HCT116 (cell line): ENCODE measurements around the gene SOBP. TPM values are rescaled to one million over a fixed set of nuclear protein-coding genes. Genes with fewer than 3 reads are reported as not detected.

Experiments used
- ATAC-seq: fragments of 200-7000 bp; cut with Tn5 transposase; 2 replicates; pipeline ENCODE4 v1.9.1; 2020; ENCODE audit warnings: mild to moderate bottlenecking, moderate library complexity
- BruUV-seq: library from RNA; stranded (reverse); fragments of 400-500 nt; replicated peaks from 2 replicates; lab custom pipeline; 2021; lab: Mats Ljungman, UMichigan
- CTCF ChIA-PET: fragments of 300-600 bp; sonication (Branson Sonifier 250); formaldehyde crosslinking; loops from one replicate; lab custom pipeline; 2021; ENCODE audit warnings: antibody characterized with exemption; lab: Charles Lee
- POLR2A ChIA-PET: fragments of 300-600, 350-600 bp; sonication (Branson Sonifier 250); formaldehyde crosslinking; loops from one replicate; lab custom pipeline; 2021; ENCODE audit warnings: antibody characterized with exemption; lab: Charles Lee
- RAD21 ChIA-PET, 2 experiments: fragments of 300-600 bp; sonication (Branson Sonifier 250); formaldehyde crosslinking; loops; one replicate each; lab custom pipeline; 2023; ENCODE audit warnings: low total read pairs in 2 of 2; ENCODE audit not compliant: uncharacterized antibody in 2 of 2, unreplicated experiment in 2 of 2, low non-redundant PET in 1 of 2; lab: Charles Lee
- DNase-seq: peaks from one replicate; pipeline ENCODE4 v3.0.0-alpha.2; 2010; ENCODE audit warnings: low read depth, low spot score
- H2AFZ ChIP-seq: fragments of 200-600 bp; shearing (Covaris generic), sonication (generic); 2 replicates; pipeline ENCODE4 v1.6.1; 2017; ENCODE audit warnings: low read depth, mixed run types, mixed read lengths, antibody characterized with exemption, low read length; ENCODE audit not compliant: poor library complexity, severe bottlenecking
- H3K27ac ChIP-seq: 2 replicates; pipeline ENCODE4 v1.5.1; 2012; ENCODE audit warnings: low read depth, low read length
- H3K27me3 ChIP-seq: fragments of 200-600 bp; sonication (generic); 2 replicates; pipeline ENCODE4 v1.6.1; 2016; ENCODE audit warnings: mixed run types, low read length, mixed read lengths; ENCODE audit not compliant: insufficient read depth
- H3K36me3 ChIP-seq, 2 experiments: fragments of 200-500 bp in 1 of 2; fragments of 200-600 bp in 1 of 2; sonication (Bioruptor generic) in 1 of 2; sonication (generic) in 1 of 2; 2 replicates each; pipeline versions ENCODE4 v1.5.1 to v1.6.1; 2014 to 2016; ENCODE audit warnings: low read length in 2 of 2, inconsistent platforms in 1 of 2, mixed read lengths in 1 of 2, mixed run types in 1 of 2; ENCODE audit not compliant: insufficient read depth in 2 of 2, control insufficient read depth in 1 of 2
- H3K4me1 ChIP-seq, 2 experiments: fragments of 200-600 bp in 1 of 2; sonication (generic) in 1 of 2; 2 replicates each; pipeline versions ENCODE4 v1.5.1 to v1.6.1; 2012 to 2017; ENCODE audit warnings: low read length in 2 of 2, inconsistent platforms in 1 of 2, mild to moderate bottlenecking in 1 of 2, mixed read lengths in 1 of 2, mixed run types in 1 of 2, moderate library complexity in 1 of 2; ENCODE audit not compliant: insufficient read depth in 2 of 2, control insufficient read depth in 1 of 2
- H3K4me2 ChIP-seq: fragments of 200-600 bp; sonication (generic); 2 replicates; pipeline ENCODE4 v1.6.1; 2017; ENCODE audit warnings: mixed run types, low read length, mixed read lengths
- H3K4me3 ChIP-seq, 2 experiments: fragments of 200-600 bp in 1 of 2; sonication (generic) in 1 of 2; replicated peaks in 1 of 2; 2 replicates each; pipeline ENCODE4 v1.5.1; 2011 to 2016; ENCODE audit warnings: low read length in 2 of 2, control low read depth in 1 of 2, low read depth in 1 of 2, mild to moderate bottlenecking in 1 of 2, mixed read lengths in 1 of 2, mixed run types in 1 of 2
- H3K79me2 ChIP-seq: fragments of 200-600 bp; sonication (generic); 2 replicates; pipeline ENCODE4 v1.6.1; 2017; ENCODE audit warnings: mild to moderate bottlenecking, mixed run types, low read length, moderate library complexity, mixed read lengths; ENCODE audit not compliant: insufficient read depth
- H3K9ac ChIP-seq: fragments of 200-600 bp; sonication (generic); 2 replicates; pipeline ENCODE4 v1.6.1; 2016; ENCODE audit warnings: low read length, mixed read lengths
- H3K9me2 ChIP-seq: fragments of 200-600 bp; sonication (generic), shearing (Covaris generic); 2 replicates; pipeline ENCODE4 v1.6.1; 2017; ENCODE audit warnings: mixed run types, mild to moderate bottlenecking, moderate library complexity; ENCODE audit not compliant: insufficient read depth
- H3K9me3 ChIP-seq, 2 experiments: fragments of 200-500 bp in 1 of 2; fragments of 200-600 bp in 1 of 2; sonication (Bioruptor generic) in 1 of 2; sonication (generic) in 1 of 2; 2 replicates each; pipeline ENCODE4 v1.6.1; 2014 to 2017; ENCODE audit warnings: low read length in 2 of 2, mixed read lengths in 2 of 2, inconsistent platforms in 1 of 2, low read depth in 1 of 2, mild to moderate bottlenecking in 1 of 2, mixed run types in 1 of 2, moderate library complexity in 1 of 2; ENCODE audit not compliant: control insufficient read depth in 1 of 2, insufficient read depth in 1 of 2
- H4K20me1 ChIP-seq: fragments of 200-600 bp; sonication (generic), shearing (Covaris generic); 2 replicates; pipeline ENCODE4 v1.6.1; 2017; ENCODE audit warnings: mixed run types, mild to moderate bottlenecking, moderate library complexity; ENCODE audit not compliant: insufficient read depth
- ATF3 ChIP-seq: IDR thresholded peaks from 2 replicates; pipeline ENCODE4 v1.6.1; 2012
- CBX3 ChIP-seq: IDR thresholded peaks from 2 replicates; pipeline ENCODE4 v1.6.1; 2012; ENCODE audit warnings: low read depth
- ELF1 ChIP-seq: IDR thresholded peaks from 2 replicates; pipeline ENCODE4 v1.6.1; 2012; ENCODE audit warnings: low read depth, borderline replicate concordance
- EZH2 ChIP-seq: fragments of 200-600 bp; sonication (generic); IDR thresholded peaks from 2 replicates; pipeline ENCODE4 v1.6.1; 2017; ENCODE audit warnings: antibody characterized with exemption, mixed run types
- FOSL1 ChIP-seq: IDR thresholded peaks from 2 replicates; pipeline ENCODE4 v1.6.1; 2012; ENCODE audit warnings: low read depth
- JUND ChIP-seq: IDR thresholded peaks from 2 replicates; pipeline ENCODE4 v1.6.1; 2012
- POLR2AphosphoS5 ChIP-seq: IDR thresholded peaks from 2 replicates; pipeline ENCODE4 v1.6.1; 2011; ENCODE audit warnings: mild to moderate bottlenecking, low read depth, low read length, moderate library complexity
- RAD21 ChIP-seq: IDR thresholded peaks from 2 replicates; pipeline ENCODE4 v1.6.1; 2012; ENCODE audit warnings: low read depth, mild to moderate bottlenecking
- SIN3A ChIP-seq: IDR thresholded peaks from 2 replicates; pipeline ENCODE4 v1.6.1; 2012; ENCODE audit warnings: low read depth
- TCF7L2 ChIP-seq: IDR thresholded peaks from 2 replicates; pipeline ENCODE4 v1.7.0; 2011; ENCODE audit warnings: borderline replicate concordance, inconsistent platforms; ENCODE audit not compliant: insufficient read depth, insufficient read length; ENCODE audit errors: extremely low read depth
- YY1 ChIP-seq: IDR thresholded peaks from 2 replicates; pipeline ENCODE4 v1.6.1; 2011; ENCODE audit warnings: low read length, low read depth, moderate library complexity, mild to moderate bottlenecking; ENCODE audit not compliant: insufficient replicate concordance; ENCODE audit errors: extremely low read depth
- intact Hi-C: fragments of 100-400 bp; cut with micrococcal nuclease; formaldehyde crosslinking; loops from 2 replicates; pipeline ENCODE4 v1.10.0; 2022
- total RNA-seq: library from RNA; stranded (reverse); gene quantifications from one replicate; pipeline ENCODE4 v1.2.1, GENCODE V29; 2021; ENCODE audit not compliant: unreplicated experiment
- TF ChIP-seq, protein P1 (sequence below): IDR thresholded peaks from 2 replicates; pipeline ENCODE4 v1.6.1; 2011; ENCODE audit warnings: mild to moderate bottlenecking, low read length, moderate library complexity; ENCODE audit not compliant: insufficient replicate concordance; ENCODE audit errors: extremely low read depth
- TF ChIP-seq, protein P2 (sequence below): IDR thresholded peaks from 2 replicates; pipeline ENCODE4 v1.6.1; 2012

Gene SOBP
- total RNA-seq, 1 experiment from 2014 or later, result 2.6 TPM

GRCh38 chr6:107629548-107630129 is 139.7 kb downstream of the SOBP start:
- H3K36me3 ChIP-seq, result no peaks in the 10 kb centered on the region

More at GRCh38 chr6:107629548-107630129, 139.7 kb downstream of the SOBP start:
- BruUV-seq, result no TSS peak
- H3K9me2 ChIP-seq, result no peaks in the 10 kb centered on the region
- intact Hi-C loops, result no loop called here
- H2AFZ ChIP-seq, result no peak overlapping the region
- DNase-seq (no peak), ATAC-seq (no peak)
- peaks cover 0 to 2% of the 10 kb centered on the region in 2 experiments; a peak in 2 of 4 replicates for H3K4me1 ChIP-seq
- POLR2A ChIA-PET, result interaction anchor here (0.7 kb wide), 2 partner anchors 150 to 593 kb away, joined by 3 to 4 read pairs; no protein-coding TSS in a partner anchor
- RAD21 ChIA-PET, result no interaction called here
- H3K9ac ChIP-seq, result no peak overlapping the region
- H3K79me2 ChIP-seq, result no peaks in the 10 kb centered on the region
- CTCF ChIA-PET, result interaction anchor here (1.0 kb wide), 1 partner anchor 141 kb away, joined by 3 read pairs; no protein-coding TSS in a partner anchor
- H3K9me3 ChIP-seq, result no peaks in the 10 kb centered on the region
- H3K4me3 ChIP-seq, result no peak overlapping the region
- H3K4me2 ChIP-seq, result no peak overlapping the region
- TF ChIP-seq YY1, result no peak
- TF ChIP-seq EZH2, result no peak
- TF ChIP-seq CBX3, result no peak
- TF ChIP-seq POLR2AphosphoS5, result no peak
- TF ChIP-seq JUND, result no peak
- TF ChIP-seq, protein P1, sequence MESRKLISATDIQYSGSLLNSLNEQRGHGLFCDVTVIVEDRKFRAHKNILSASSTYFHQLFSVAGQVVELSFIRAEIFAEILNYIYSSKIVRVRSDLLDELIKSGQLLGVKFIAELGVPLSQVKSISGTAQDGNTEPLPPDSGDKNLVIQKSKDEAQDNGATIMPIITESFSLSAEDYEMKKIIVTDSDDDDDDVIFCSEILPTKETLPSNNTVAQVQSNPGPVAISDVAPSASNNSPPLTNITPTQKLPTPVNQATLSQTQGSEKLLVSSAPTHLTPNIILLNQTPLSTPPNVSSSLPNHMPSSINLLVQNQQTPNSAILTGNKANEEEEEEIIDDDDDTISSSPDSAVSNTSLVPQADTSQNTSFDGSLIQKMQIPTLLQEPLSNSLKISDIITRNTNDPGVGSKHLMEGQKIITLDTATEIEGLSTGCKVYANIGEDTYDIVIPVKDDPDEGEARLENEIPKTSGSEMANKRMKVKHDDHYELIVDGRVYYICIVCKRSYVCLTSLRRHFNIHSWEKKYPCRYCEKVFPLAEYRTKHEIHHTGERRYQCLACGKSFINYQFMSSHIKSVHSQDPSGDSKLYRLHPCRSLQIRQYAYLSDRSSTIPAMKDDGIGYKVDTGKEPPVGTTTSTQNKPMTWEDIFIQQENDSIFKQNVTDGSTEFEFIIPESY, result no peak
- TF ChIP-seq ELF1, result no peak
- TF ChIP-seq RAD21, result no peak
- TF ChIP-seq, protein P2, sequence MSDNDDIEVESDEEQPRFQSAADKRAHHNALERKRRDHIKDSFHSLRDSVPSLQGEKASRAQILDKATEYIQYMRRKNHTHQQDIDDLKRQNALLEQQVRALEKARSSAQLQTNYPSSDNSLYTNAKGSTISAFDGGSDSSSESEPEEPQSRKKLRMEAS, result no peak
- TF ChIP-seq FOSL1, result no peak
- no peak for TF ChIP-seq ATF3
- TF ChIP-seq SIN3A, result no peak
- no peak for TF ChIP-seq TCF7L2
- no peaks in the 10 kb centered on the region for H3K27me3 ChIP-seq
- no peak overlapping the region for H3K27ac ChIP-seq
- no peaks in the 10 kb centered on the region for H4K20me1 ChIP-seq
